NCI-H82 (cell line): ENCODE results near the gene INPP5E.
"Not testable (repeated sequence)": the region's sequence is repeated elsewhere in the genome, so short reads cannot be mapped to it uniquely, and the experiment has no call there.

ENCODE experiments used
- DNase-seq: peaks from one replicate; lab custom pipeline; 2025; lab: John Stamatoyannopoulos, UW

INPP5E gene

DNA sequence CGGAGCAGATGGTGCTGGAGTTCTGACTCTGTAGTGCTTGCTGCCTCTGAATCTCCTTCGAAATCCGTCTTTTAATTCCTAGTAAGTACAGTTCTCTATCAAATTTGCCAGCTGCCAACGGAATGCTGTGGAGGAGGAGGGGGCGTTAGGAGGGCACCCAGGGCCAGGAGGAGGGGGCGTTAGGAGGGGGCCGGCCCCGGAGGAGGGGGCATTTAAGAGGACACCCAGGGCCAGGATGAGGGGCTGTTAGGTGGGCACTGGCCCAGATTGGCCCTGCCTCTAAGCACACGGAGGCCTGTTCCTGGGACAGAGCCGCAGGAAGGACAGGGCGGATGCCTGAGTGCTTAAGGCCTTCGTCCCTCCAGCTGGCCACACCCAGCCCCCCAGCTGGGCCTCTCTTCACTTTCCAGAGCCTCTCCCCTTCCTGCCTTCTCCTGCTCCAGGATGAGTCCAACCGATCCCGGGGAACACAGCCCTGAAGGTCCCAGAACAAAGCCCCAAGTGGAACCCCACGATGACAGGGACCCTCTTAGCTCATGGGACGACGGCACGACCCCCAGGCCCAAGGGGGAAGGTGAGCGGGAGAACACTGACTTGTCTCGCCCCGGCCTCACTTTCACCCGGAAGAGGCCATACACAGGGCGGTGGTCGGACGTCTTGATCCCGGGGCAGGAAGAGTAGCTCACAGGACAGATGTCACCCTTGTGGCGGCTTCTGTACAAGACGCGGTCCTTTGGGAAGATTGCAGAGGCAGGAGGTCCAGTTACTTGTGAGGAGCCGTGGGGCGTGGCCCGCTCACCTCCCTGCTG, 9.8 kb downstream of the INPP5E start:
- peak; percentile 62 for DNase-seq

DNA sequence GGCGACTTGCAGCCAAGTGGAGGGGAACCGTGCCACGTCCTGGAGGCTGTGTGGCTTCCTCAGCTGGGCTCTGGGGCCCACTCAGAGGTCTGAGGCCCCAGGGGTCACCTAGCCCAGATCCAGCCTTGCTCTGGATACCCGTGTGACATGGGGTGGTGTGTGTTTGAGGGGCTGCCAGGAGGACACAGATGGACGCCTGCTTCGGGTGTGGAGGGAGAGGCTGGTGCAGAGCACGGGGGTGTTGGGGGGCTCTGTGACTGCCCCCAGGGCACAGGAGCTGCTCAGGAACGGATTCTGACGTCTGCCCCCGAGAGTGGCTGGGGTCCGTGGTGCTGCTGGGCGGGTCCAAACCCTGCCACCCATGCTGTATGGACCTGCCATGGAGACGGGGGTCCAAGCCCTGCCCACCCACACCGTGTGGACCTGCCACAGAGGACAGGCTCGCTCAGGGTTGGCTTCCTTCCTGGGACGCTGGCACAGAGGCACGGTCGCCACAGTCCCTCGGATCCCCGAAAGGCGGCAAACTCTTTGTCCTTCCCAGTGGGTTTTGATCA, 10.5 kb downstream of the INPP5E start:
- no peak for DNase-seq

DNA sequence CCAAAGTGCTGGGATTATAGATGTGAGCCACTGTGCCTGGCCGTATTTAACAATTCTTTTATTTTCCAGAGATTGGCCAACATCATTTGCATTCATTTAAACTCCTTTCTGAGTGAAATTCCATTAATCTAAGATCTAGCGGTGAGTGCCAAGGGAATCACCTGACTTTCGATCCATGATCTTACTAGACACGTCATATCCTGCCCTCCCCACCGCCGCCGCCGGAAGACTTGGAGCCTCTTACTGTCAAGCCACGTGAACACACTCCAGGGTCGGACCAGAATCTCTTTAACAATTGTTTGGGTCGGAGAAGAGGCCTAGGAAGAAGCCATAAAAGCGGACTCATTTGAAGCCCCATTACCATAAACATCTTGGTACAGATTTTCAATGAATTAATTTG, 12.9 kb downstream of the INPP5E start:
- DNase-seq, result no peak

DNA sequence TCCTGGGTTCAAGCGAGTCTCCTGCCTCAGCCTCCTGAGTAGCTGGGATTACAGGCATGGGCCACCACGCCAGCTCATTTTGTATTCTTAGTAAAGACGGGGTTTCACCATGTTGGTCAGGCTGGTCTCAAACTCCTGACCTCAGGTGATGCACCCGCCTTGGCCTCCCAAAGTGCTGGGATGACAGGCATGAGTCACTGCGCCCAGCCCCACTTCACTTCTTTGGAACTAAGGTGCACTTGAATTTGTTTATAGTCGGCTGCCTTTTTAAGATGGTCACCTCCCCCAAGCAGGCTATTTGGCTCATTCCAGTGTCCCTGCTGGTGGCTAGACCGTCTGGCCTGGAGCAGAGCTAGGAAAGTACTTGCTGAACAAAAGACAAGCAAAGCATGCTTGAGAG, 14.3 kb downstream of the INPP5E start:
- DNase-seq, result not testable (repeated sequence)

DNA sequence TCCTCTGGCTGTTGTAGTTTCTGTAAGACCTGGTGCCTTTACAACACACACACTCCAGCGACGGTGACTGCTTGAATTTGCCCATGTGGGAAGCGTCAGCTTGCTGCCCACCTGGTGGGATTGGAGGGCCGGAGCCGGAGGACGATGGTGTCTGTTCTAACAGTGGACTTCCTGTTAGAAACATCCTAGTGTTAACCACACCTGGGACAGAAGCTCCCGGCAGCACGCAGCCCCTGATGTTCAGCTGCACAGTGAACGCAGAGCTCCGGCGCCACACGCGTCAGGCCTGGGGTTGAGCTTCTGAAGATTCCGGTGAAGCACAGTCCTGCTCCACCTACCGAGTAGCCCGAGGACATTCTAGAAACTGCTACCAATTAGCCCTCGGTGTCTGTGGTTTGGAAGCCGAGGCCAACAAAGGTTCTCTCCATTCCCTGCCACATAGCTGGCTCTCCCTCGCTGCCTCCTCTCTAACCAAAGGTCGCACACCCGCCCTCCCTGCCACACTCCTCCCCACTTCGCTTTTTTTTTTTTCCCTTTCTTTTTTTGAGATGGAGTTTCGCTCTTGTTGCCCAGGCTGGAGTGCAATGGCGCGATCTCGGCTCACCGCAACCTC, 14.8 kb downstream of the INPP5E start:
- DNase-seq, result no peak

DNA sequence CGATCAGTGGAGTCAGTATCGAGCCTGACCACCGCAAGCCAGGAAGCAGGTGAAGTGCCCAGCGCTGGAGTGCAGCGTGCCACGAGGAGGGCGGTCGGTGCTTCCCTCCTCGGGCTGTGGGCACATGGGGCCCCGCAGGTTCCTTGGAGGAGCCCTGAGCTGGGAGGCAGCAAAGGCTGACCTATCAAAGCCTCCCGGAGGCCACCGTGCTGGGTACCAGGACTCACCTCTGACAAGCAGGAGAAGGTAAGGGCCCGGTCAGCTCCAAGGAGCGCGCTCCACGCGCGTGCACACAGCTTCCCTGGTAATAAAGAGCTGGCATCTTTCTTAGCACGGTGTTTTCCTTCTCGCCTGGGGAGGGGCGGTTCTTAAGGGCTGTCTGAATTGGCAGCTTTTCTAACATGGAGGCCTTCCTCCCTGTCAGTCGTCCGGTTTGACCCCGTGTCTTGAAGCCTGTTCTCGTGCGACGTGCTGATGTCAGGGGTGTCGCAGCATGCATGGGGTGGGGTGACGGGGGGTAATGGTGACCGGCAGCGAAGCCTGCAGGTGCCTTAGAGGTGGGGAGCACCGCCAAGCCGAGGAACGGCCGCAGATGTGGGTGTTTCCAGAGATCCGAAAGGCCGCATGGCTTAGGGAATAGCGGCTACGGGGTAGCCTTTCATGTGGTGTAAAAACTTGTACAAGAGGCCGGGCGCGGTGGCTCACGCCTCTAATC, 16.1 kb downstream of the INPP5E start:
- no peak for DNase-seq

DNA sequence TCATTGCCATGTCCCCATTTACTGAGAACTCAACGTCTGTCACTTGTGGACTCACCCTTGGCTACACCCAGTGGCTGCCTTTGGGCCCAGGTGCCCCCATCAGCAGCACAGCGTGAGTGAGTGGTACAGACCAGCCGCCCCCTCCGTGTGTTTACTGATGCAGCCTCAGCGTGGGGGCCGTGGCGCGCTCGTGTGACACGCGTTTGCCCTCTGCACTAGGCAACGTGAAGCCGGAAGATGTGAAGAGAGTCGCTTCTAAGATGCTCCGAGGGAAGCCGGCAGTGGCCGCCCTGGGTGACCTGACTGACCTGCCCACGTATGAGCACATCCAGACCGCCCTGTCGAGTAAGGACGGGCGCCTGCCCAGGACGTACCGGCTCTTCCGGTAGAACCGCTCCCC, 16.8 kb downstream of the INPP5E start:
- DNase-seq, result no peak

DNA sequence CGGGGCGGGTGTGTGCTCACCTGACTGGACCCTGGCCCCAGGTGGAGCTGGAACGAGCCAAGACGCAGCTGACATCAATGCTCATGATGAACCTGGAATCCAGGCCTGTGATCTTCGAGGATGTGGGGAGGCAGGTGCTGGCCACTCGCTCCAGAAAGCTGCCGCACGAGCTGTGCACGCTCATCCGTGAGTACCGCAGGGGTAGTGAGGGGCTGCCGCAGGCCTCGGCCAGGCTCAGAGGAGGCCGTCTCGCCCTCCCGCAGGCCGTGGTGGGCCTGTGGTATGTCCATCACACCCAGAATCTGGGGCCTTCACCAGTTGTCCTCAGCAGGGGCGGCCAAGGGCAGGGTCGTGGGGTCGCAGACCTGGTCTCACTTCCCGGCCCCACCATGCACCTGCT, 17.9 kb downstream of the INPP5E start:
- no peak for DNase-seq

DNA sequence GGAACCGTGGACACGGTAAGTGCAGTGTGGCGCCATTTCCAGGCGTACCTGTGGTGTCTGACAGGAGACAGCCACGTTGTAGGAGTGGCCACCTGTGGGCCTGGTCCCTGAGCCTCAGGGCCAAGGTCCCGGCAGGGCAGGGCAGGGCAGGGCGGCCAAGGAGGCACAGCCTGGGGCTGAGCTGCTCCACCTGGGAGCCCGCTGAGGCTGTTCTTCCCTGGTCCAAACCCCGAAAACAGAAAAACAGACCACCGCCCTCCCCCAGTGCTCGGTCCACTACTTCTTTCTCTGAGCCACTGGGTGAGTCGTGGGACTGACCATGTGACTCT, 20.6 kb downstream of the INPP5E start:
- no peak for DNase-seq

DNA sequence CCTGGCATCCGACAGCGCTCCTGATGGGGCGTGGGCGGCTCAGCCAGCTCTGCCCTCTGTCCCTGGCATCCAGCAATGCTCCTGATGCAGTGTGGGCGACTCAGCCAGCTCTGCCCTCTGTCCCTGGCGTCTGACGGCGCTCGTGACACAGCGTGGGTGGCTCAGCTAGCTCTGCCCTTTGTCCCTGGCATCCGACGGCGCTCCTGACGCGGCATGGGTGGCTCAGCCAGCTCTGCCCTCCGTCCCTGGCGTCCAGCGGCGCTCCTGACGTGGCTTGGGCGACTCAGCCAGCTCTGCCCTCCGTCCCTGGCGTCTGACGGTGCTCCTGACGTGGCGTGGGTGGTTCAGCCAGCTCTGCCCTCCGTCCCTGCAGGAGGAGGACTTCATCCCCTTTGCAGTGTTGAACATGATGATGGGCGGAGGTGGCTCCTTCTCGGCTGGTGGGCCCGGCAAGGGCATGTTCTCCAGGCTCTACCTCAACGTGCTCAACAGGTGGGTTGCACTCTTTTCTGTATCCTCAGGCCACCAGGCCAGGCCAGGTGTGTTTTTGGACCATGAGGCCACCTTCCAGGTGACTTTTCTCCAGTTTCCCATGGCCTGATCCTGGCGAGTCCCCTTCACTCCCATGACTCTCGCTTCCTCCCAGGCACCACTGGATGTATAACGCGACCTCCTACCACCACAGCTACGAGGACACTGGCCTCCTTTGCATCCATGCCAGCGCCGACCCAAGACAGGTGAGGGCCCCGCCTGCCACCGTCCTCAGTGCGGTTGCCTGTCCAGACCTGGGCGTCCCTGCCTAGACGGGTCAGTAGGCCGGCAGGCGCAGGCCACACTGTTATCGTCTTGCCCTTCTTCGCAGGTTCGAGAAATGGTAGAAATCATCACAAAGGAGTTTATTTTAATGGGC, 21.2 kb downstream of the INPP5E start:
- DNase-seq, result no peak

DNA sequence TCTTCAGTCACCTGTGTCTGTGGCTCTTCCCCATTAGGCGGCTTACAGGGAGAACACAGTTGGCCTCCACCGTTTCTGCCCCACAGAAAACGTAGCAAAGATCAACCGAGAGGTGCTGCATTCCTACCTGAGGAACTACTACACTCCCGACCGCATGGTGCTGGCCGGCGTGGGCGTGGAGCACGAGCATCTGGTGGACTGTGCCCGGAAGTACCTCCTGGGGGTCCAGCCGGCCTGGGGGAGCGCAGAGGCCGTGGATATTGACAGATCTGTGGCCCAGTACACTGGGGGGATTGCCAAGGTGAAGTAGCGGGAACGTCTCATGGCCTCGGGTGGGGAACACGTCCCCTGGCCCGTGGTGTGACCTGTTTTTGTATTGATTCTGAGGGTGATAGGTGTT, 22.7 kb downstream of the INPP5E start:
- no peak for DNase-seq

DNA sequence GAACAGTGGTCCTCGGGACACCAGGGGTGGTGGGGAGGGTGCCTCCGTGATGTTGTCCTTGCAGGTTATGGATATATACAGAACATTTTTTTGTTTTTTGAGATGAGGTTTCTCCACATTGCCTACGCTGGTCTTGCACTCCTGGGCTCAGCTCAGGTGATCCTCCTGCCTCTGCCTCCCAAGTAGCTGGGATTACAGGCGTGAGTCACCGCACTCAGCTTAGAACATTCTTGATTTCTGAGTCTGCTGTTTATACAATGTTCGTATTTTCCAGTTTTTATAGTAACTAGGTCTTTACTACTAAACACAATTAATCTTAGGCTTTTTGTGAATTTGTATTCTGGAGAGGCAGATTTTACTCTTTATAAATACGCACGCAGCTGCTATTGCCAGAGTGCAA, 23.2 kb downstream of the INPP5E start:
- no peak for DNase-seq

DNA sequence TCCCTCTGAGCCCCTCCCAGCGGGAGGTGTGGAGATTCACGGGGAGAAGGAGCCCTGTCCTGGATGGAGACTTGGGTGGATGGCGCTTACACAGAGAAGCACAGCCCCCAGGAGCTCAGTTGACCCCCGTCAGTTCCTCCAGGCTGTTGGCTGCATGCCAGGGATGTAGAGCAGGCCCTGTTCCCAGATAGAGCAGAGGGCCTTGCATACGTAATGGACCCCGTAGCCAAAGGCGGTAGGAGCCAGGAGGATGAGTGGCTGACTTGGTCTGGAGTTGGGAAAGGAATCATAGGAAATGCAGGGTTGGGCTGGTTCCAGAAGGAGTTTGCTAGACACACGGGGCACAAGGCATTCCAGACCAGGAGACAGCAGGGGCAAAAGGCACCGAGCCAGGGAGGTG, 26.7 kb downstream of the INPP5E start:
- DNase-seq, result no peak

DNA sequence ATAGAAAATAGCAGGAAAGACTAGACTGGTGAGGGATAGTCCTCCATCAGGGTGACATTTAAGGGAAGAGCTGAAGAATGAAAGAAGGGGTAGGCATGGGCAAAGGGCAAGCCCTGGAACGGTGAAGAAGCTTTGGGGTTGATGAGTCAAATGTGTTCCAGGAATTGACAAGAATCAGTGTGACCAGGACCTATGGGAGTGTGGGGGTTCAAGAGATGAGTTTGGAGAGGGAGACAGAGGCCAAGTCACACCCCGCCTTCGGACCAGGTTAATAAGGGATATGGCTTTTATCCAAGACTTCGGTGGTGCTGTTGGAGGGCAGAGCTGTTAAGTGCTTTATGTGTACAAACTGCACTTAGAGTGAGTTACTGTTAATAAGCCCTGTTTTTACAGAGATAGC, 28.3 kb downstream of the INPP5E start:
- no peak for DNase-seq

DNA sequence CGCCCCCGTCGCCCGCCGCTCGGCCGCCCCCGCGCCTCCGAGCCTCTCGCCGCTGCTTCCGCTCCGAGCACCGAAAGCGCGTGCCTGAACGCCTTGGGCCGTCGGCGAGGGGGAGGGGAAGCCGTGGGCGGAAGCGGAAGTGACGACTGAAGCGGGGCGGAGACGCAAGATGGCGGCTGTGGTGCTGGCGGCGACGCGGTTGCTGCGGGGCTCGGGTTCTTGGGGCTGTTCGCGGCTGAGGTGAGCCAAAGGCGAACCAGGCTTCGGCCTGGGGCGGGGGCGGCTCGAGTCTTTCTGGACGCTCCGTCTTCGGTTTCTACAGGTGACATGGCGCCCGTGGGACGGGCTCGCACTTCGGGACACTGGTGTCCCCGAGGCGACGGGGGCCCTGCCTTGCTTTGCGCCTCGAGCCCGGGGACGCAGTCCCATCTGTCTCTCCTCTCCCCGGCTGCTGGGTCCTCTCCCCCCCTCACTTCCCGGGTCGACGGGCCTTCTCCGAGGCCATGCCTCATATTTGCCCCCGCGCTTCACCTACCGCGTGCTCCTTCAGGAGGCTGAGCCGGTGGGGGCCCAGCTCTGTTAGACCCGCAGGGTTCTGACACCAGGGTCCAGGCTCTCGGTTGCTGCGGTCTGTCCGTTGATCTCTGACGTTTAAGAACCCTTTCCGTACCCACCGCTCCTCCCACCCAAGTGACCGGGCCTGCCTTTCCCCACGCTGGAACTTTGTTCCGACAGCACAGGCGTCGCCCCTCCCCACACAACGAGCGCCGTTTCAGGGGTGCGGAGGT, 29.0 kb downstream of the INPP5E start, which contains the start of the genes ENTR1 and PMPCA:
Gene ENTR1 (minus strand): TSS at position 115 of the 788 bp plus-strand sequence. CDS start 217 bp downstream, outside the sequence.
Gene PMPCA (plus strand): TSS at position 159 of the 788 bp plus-strand sequence. CDS start 11 bp downstream, at position 170.
- peak; percentile 90 for DNase-seq

DNA sequence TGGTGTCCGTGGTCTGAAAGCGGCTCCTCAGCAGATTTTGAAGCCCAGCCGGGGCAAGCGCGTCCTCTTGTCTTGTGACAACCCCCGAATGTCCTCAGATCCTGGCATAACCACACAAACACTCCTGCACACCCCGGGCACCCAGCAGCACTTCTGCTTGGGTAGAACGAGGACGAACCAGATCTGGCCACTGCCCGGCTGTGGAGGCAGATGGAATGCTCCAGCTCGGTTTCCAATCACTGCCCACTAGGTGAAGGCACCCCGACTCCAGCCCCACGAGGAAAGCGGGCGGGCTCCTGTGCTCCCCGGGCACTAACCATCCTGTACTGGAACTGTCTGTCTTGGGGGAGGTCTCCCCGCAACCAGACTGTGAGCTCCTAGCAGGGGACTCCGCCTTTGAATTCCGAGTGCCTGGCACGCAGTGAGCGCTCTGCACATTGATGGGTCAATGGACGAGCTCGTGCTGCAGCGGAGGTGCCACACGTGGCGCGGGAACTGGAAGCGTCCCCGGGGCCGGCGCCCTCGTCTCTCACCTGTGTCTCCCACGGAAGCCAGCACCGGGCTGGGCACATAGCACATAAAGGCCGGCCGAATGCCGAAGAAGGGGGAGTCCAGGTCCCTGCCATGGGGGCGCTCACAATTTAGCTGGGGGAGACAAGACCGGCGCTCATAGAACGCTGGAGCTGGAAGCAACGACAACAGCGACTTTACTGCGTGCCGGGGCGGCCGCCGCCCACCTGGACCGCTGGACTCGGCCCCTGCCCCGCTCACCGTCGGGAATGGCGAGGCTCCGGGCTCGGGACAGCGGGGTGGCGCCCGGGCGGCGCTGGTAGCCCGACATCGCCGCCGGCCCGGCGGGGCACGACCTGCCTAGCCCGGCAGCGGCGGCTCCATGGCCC, 29.8 kb downstream of the INPP5E start:
- DNase-seq, result peak; percentile 36

DNA sequence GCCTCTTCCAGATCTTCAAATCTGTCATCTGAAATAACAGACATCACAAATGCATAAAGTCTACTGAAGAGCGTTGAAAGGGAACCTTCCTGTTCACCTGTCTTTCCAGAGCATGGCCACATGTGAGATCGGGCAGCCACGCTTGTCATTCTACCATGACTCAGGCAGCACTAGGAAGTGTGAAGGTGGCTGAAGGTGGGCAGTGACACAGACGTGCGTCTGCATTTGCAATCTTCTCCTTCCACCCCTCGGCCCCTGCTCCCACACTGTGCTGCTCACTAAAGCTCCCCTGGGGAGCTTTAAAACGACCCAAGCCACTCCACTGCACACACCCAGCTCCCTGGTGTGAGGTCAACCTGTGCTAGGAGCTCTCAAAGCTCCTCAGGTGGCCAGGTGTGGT, 31.7 kb downstream of the INPP5E start:
- DNase-seq, result no peak

DNA sequence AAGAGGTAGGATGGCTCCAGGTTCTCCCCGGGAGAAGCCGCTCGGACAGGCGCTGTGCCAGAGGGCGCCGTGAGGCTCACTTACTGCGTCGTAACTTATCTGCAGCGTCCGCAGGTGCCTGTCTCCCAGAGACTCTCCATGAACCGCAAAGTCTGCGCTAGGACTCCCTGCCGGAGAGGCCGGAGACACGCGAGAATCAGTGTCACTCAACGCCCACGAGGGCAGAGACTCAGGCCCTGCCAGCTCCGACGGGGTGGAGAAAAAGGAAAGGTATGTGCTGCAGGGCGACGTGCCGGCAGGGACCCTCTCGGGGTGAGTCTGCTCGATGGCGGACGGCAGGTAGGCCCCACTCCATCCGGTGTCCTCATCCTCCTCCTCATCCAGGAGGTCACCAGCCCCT, 32.6 kb downstream of the INPP5E start:
- not testable (repeated sequence) for DNase-seq

DNA sequence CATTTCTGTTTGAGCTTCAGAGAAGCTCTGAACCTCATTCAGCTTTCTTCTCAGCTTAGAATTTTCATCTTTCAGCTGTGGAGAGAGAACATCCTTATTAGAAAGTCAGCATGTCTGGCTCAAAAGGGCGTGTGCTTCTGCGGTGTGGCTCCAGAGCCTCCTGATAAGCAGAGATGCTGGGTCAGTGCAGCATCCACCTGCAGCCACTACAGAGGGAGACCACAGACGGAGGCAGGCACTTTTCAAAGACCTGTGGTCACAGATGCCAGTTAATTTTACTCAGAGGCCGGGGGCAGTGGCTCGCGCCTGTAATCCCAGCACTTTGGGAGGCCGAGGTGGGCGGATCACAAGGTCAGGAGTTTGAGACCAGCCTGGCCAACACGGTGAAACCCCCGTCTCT, 33.7 kb downstream of the INPP5E start:
- not testable (repeated sequence) for DNase-seq

DNA sequence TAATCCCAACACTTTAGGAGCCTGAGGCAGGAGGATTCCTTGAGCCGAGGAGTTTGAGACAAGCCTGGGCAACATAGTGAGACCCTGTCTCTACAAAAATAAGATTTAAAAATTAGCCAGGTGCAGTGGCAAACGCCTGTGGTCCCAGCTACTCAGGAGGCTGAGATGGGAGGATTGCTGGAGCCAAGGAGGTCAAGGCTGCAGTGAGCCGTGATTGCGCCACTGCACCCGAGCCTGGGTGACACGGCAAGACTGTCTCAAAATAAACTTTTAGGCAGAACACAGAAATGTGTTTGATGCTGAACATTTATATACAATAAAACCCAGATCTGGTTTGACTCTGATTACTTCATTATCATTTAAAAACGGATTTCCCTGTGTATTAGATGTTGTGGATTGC, 34.2 kb downstream of the INPP5E start:
- DNase-seq, result no peak
